Stimulated activated naive CD4-positive, alpha-beta T cell treated with Interleukin-2 at 50 U/mL for 16 hours (primary cell): Measurements from ENCODE around the gene LORICRIN.

Experiments used
- DNase-seq: peaks from one replicate; lab custom pipeline; 2025; lab: John Stamatoyannopoulos, UW

Gene LORICRIN

DNA sequence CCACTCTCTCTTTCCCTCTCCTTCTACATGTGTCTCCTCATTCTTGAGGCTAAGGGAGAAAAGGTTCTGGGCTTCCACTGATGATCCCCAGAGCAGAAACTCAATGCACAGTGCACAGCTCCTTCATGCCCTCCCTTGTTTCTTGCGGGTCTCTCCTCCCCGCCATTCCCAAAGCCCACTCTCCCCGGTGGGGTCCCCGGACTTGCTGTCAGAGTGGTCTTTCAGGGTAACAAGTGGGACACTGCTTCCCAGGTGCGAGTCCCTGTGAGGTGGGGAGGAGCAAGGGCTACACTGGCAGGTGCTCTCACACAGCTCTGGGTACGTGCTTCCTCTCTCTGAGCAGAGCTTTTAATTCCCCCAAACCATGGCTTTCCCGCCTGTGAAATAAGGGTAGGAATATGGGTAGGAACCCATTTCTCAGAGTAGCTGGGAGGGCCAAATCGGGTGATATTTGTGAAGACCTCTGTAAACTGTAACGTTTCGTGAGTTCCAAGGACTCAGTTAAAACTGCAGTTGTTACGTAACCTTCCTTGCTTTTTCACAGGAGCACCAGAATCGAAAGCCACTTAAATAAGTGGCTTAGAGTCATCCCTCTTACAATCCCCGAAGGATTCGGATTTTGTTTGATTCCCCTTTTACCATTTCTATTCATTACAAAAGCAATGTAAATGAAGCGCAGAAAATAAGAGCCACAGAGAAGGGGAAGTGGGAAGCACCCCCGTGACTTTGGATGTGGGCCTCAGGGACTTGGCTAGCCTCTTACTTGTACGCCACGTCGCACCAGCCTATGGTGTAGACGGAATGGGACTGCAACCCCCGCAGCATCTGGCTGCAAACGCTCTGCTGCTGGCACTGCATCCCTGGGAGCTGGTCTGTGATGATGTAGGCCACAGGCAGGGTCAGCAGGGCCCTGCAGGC is 47.1 kb downstream of the LORICRIN start:
- no peak for DNase-seq

DNA sequence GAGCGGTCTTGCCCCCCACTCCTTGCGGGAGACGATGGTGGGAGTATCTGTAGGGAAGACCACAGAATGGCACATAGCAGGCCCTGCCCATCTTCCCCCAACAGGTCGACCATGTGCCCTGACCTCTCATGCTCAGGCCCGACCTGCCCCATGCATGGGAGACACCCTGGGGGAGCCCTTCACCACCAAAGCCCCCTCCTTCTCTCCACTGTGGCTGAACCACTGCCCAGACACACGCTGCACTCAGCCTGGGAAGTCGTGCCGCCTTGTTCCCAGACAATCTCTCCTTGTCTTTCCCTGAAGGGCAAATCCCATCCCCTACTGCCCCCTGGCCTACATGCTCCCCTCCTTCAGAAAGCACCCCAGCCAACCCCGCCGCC is 47.7 kb downstream of the LORICRIN start:
- DNase-seq = no peak

DNA sequence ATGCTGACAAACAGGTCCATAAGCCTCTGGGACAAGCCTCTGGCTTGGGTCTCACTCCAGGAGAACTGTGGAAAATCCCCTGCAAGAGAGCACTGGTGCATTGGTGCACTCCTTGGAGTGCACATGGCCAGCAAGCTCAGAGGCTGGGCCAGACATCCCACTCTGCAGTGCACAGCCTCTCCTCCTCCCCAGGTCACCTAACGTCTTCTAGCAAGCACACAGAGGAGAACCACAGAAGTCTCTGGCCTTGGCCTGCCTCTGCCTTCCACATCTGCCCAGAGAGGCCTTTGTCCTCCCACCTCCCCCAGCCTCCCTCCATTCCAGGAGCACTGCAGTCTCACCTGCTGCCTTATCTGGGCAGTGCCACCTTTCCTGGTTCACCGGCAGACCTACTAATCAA is 49.1 kb downstream of the LORICRIN start:
- no peak for DNase-seq

DNA sequence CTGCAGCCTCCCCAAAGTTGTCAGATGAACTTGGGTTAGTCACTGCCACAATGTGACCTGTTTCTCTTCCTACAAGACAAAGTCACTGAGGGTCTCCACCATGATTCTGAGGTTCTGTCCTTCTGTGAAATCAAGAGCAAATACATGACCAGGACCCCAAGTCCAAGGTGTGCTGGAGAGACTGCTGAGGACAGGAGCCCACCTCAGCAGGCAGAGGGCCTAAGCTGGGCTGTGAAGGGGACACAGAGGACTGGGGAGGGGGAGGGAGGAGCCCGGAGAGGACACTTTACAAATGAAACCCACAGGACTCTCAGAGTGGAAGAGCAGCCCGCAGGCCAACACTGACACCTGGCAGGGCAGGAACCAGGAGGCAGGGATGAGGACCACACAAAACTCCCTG is 50.0 kb downstream of the LORICRIN start:
- no peak for DNase-seq

DNA sequence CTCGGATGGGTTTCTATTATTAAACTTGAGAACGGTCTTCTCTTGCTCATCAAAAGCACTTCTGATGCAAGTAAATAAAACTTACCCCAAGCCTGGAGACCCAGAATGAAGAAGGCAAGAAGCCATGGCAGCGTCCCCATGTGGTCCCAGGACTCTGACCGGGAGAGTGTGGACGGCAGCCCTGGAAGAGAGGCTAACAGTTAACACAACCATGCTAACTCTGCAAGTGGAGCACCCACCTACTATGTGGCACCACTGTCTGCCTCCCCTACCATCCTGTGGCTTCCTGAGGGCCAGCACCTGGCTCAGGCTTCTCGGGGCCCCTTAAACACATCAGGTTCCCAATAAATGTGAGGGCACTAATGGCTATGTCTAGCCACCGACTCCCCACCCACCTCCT is 51.0 kb downstream of the LORICRIN start:
- no peak for DNase-seq
